Activated T-helper 1 cell treated with anti-CD3 and anti-CD28 coated beads, Interleukin-2, amount 50 U/mL, for 16 hours (primary cell): Measurements from ENCODE around the gene PROCA1.
"Not testable (repeated sequence)": the region's sequence is repeated elsewhere in the genome, so short reads cannot be mapped to it uniquely, and the experiment has no call there.

ENCODE experiments used
- DNase-seq, 2 donors: peaks; one replicate each; pipeline ENCODE4 v3.0.0-alpha.2; 2020; ENCODE audit warnings: low read depth in 1 of 2, low spot score in 1 of 2

PROCA1 gene

DNA sequence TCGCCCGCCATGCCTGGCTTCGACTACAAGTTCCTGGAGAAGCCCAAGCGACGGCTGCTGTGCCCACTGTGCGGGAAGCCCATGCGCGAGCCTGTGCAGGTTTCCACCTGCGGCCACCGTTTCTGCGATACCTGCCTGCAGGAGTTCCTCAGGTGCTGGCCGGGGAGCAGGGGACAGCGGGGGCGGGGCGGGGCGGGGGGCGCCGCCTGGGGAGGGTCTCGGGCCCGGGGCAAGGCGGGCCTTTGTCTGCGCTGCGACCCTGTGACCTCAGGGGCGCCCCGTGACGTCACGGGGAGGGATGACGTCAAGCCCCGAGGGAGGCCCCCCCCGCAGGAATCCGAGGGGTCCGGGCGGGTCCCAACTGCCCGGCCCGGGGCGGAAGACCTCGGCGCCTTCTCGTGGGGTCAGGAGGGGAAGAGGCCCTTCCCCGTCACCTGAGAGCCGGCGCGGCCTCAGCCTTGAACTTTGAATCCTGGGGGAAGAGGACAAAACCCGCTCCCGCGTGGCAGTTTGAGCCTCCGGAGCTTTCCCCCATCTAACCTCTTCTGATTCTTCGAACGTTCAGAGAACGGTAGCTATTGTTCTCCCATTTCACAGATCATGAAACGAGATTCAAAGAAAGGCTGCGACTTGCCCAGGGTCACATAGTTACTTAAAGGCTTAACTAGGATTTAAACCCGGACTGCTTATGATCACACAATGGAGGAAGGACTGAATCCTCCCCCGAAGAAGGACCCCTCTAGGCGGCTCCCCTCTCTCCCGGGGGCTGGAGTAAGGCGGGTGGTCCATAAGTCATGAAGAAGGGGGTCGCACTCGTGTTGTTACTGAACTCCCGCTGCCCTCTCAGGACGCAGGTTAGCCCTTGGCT, 32.6 kb upstream of the PROCA1 start:
- peak; percentile 29 to 64 for DNase-seq

GRCh38 chr17:28743243-28744103, 31.8 kb upstream of the PROCA1 start, which contains the start of gene TRAF4:
TRAF4 (plus strand) TSS chr17:28744011; CDS start chr17:28744113, 102 bp downstream.
- DNase-seq = peak; percentile 41 to 66

- no peak for DNase-seq
Observed at GRCh38 chr17:28741358-28742349, 30.0 kb upstream of the PROCA1 start.

- DNase-seq = no peak
Observed at GRCh38 chr17:28740406-28741357, 29.0 kb upstream of the PROCA1 start.

GRCh38 chr17:28738680-28739384, 27.1 kb upstream of the PROCA1 start:
- DNase-seq = no peak

- no peak for DNase-seq
Observed at GRCh38 chr17:28737770-28738679, 26.3 kb upstream of the PROCA1 start.

DNA sequence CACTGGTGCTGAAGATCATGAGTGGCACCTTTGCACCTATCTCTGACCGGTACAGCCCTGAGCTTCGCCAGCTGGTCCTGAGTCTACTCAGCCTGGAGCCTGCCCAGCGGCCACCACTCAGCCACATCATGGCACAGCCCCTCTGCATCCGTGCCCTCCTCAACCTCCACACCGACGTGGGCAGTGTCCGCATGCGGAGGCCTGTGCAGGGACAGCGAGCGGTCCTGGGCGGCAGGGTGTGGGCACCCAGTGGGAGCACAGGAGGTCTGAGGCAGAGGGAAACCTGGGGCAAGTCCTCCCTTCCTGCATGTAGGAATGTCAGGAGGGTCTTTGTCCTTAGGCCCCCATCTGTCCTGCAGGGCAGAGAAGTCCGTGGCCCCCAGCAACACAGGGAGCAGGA, 25.6 kb upstream of the PROCA1 start:
- no peak for DNase-seq

- not testable (repeated sequence) for DNase-seq
Observed at GRCh38 chr17:28735913-28736769, 24.5 kb upstream of the PROCA1 start.

GRCh38 chr17:28735242-28735722, 23.6 kb upstream of the PROCA1 start:
- no peak for DNase-seq

GRCh38 chr17:28734712-28735241, 23.1 kb upstream of the PROCA1 start:
- no peak for DNase-seq

DNA sequence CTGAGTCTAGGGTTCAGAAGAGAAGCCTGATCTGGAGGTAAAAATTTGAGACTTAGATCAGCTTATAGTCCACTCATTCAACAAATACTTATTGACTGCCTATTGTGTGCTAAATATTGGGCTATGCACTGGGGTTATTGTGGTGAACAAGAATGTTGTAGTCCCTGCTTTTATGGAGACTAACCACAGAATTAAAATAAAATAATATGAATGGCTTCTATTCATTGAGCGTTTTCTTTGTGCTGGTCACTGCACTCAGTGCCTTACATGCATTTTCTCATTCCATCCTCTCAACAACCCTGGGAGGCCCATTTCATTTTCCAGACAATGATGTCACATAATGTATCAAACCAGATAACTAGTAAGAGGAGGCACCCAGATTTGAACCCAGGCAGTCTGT, 21.7 kb upstream of the PROCA1 start:
- no peak for DNase-seq

GRCh38 chr17:28729950-28730330, 18.3 kb upstream of the PROCA1 start:
- no peak for DNase-seq

DNA sequence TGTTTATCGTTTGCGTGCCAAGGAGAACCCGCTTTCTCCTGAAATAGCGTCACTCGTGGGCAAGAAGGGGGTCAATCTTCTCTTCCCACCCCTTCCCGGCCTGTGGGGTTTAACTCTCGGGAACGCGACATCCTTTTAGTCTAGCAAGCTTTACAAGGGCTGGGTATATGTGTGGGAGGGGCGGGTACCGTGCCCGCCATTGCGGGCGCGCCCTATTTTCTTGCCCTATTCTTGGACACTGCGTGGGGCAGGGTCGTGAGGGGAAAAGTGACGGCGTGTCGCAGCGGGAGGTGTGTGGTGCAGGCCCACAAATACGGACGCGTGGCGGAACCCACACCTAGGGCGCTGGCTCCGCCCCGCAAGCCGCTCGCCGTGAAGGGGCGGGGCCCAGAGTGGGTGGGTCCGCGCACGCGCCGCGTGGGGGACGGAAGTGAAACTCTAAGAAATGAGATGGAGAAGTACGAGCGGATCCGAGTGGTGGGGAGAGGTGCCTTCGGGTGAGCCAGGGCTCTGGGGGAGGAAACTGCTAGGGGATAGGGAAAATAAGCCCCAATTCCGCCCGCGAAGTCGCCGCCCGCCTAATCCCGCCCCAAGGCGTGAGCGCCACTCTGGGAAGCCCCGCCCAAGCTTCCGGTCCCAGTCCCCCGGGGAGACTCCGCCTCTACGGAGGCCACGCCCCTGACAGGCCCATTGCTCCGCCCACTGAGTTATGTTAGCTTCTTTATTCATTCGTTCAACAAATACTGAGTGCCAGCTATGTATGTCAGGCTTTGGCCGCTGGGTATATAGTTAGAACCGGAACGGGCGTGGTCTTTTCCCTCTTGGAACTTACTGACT, 16.9 kb upstream of the PROCA1 start, which contains the start of gene NEK8:
TSS of gene NEK8 (plus strand) at position 425 of the 837 bp plus-strand sequence. CDS start at position 451, 26 bp downstream.
- DNase-seq = peak; percentile 94 to 96

- peak; percentile 83 to 85 for DNase-seq
Observed at GRCh38 chr17:28726627-28727491, 15.2 kb upstream of the PROCA1 start.

DNA sequence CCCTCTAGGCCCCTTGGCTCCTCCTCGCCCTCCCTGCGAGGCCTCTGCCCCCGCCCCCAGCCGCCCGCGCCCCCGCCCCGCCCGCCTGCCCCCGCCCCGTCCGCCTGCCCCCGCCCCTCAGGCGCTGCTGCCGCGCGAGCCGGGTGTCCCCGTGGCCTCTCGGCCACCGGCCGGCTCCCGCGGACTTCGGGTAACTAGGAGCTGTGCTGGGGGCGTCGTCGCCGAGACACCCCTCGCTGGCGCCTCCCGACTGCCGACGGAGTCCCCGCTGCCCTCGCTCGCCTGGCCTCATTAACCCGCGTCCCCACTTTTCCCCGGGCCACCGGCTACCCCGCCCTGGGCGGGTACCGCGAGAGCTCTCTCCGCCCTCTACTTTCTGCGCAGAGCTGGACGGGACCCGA, 14.5 kb upstream of the PROCA1 start, which contains the start of gene TLCD1:
TSS of gene TLCD1 (minus strand) at position 8 of the 401 bp plus-strand sequence. CDS start 136 bp downstream, outside the sequence.
- peak; percentile 41 to 59 for DNase-seq
